Right lobe of liver (tissue), 6 donors: Measurements from ENCODE around the gene SASH1. TPM values are rescaled to one million over a fixed set of nuclear protein-coding genes. Genes with fewer than 3 reads are reported as not detected.
A peak's percentile ranks its signal among the peaks of the same experiment; 100 is the strongest.

ENCODE experiments used
- ATAC-seq, 4 donors: fragments of 200-7000 bp; cut with Tn5 transposase; one replicate each; pipeline ENCODE4 v1.9.1; 2020; ENCODE audit warnings: mild to moderate bottlenecking in 4 of 4, moderate library complexity in 4 of 4
- DNase-seq, 3 donors: peaks; one replicate each; pipeline ENCODE4 v3.0.0-alpha.2; 2020
- H3K27ac ChIP-seq, 3 donors: fragments of 200-600 bp; one replicate each; pipeline ENCODE4 v1.8.0; 2022
- H3K27me3 ChIP-seq, 2 donors: fragments of 200-600 bp; one replicate each; pipeline ENCODE4 v1.8.0; 2022
- H3K36me3 ChIP-seq, 4 donors: fragments of 200-600 bp; sonication (generic) in 1 of 4; one replicate each; pipeline versions ENCODE4 v1.5.1 to v1.8.0; 2017 to 2022; ENCODE audit warnings: control low read depth in 1 of 4
- H3K4me1 ChIP-seq, 4 donors: fragments of 200-600 bp; sonication (generic) in 1 of 4; one replicate each; pipeline versions ENCODE4 v1.5.1 to v1.8.0; 2017 to 2022; ENCODE audit warnings: control low read depth in 1 of 4
- H3K4me3 ChIP-seq, 3 donors: fragments of 200-600 bp; one replicate each; pipeline ENCODE4 v1.8.0; 2022
- H3K9me3 ChIP-seq, 4 donors: fragments of 200-600 bp; sonication (generic) in 1 of 4; one replicate each; pipeline versions ENCODE4 v1.5.1 to v1.8.0; 2017 to 2022; ENCODE audit warnings: control low read depth in 1 of 4
- CTCF ChIP-seq, 4 donors: fragments of 200-600 bp in 3 of 4; fragments of 450-650 bp in 1 of 4; IDR thresholded peaks; one replicate each; pipeline versions ENCODE4 v1.5.1 to v1.8.0; 2016 to 2022; ENCODE audit warnings: antibody characterized with exemption in 4 of 4, mild to moderate bottlenecking in 2 of 4
- POLR2A ChIP-seq: fragments of 450-650 bp; IDR thresholded peaks from one replicate; pipeline ENCODE4 v1.6.1; 2017; ENCODE audit warnings: antibody characterized with exemption, mild to moderate bottlenecking
- WGBS: methylation state at CpG from one replicate; pipeline ENCODE4 v1.1.6; 2018; ENCODE audit warnings: low coverage, low lambda C conversion rate; ENCODE audit not compliant: insufficient coverage; ENCODE audit errors: missing lambda C conversion rate; 5-methylcytosine and 5-hydroxymethylcytosine counted together
- intact Hi-C, 2 donors: fragments of 100-400 bp; cut with DNase I; formaldehyde crosslinking; loops; one replicate each; pipeline versions ENCODE4 v1.11.2 to v1.14.1; 2022
- small RNA-seq, 2 experiments: library from RNA; depleted of rRNA; stranded (forward); fragments of <200 nt; gene quantifications; one replicate each; pipeline ENCODE3, GENCODE V24; 2016
- total RNA-seq, 6 experiments: library from RNA; depleted of rRNA in 2 of 6; stranded (reverse); fragments of >200 nt in 2 of 6; fragmentation: NEBNext Ultra II Directional in 3 of 6; extraction: Animal tissue kit (Norgen Biotek cat#: 25700) in 3 of 6; gene quantifications; one replicate each; pipeline versions ENCODE4 v1.1.0 to v1.2.4, GENCODE V29; 2016 to 2023
- donor health status: DM: no; HTN: yes; CAD: no.
- donor health status: DM: no; HTN: no; CAD: no.
- donor health status: DM: no; HTN: no; CAD: no.
- donor health status: DM: no; HTN: yes; CAD: no.
- donor health status: DM: no; HTN: yes; CAD: no.

Gene SASH1
- total RNA-seq, 6 experiments from 2014 or later, result 12.0 to 19.0 (median 15.8) TPM

DNA sequence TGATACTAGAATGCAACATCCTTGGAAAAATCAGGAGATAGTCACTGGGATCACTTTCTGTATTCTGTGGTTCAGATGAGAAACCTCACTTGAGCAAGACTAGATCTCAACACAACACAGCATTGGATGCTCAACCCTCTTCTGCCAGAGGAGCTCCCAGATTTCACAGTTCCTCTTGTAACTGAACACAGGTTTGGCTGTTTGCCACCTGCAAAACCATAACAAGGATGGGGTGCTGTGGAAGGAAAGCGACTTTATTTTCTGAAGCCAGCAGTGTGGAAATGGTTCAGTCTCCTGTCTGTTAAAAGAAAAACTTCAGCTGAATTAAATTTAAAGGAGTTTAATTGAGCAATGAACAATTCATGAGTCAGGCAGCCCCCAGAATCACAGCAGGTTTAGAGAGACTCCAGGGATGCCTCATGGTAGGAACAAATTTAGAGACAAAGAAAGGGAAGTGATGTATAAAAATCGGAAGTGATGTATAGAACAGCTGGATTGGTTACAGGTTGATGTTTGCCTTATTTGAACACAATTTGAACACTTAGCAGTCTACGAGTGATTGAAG is 254.3 kb downstream of the SASH1 start:
- Histone ChIP-seq H3K9me3 (no peaks in the 10 kb centered on the region), H3K27me3 (no peaks in the 10 kb centered on the region), H3K27ac (no peak overlapping the region), H3K4me1 (no peaks in the 10 kb centered on the region), H3K4me3 (no peak overlapping the region), H3K36me3 (no peaks in the 10 kb centered on the region)
- DNase-seq, result no peak
- TF ChIP-seq CTCF (IDR thresholded peaks at IDR 0.05), result no peak
- intact Hi-C loops, result no loop called here
- no peak for ATAC-seq
- 68% methylated on average over 3 of the region's 3 CpGs for WGBS

GRCh38 chr6:148598724-148599123 is 256.1 kb downstream of the SASH1 start:
- no peaks in the 10 kb centered on the region for H3K4me1 ChIP-seq
- H3K27ac ChIP-seq, result no peak overlapping the region
- no peaks in the 10 kb centered on the region for H3K9me3 ChIP-seq
- WGBS, result 52% methylated on average over 3 of the region's 3 CpGs
- no peak overlapping the region for H3K4me3 ChIP-seq
- no peak for ATAC-seq
- no peak for DNase-seq
- no peak for TF ChIP-seq POLR2A
- TF ChIP-seq CTCF (IDR thresholded peaks at IDR 0.05), result no peak
- H3K36me3 ChIP-seq, result no peaks in the 10 kb centered on the region
- no peaks in the 10 kb centered on the region for H3K27me3 ChIP-seq
- intact Hi-C loops, result no loop called here

DNA sequence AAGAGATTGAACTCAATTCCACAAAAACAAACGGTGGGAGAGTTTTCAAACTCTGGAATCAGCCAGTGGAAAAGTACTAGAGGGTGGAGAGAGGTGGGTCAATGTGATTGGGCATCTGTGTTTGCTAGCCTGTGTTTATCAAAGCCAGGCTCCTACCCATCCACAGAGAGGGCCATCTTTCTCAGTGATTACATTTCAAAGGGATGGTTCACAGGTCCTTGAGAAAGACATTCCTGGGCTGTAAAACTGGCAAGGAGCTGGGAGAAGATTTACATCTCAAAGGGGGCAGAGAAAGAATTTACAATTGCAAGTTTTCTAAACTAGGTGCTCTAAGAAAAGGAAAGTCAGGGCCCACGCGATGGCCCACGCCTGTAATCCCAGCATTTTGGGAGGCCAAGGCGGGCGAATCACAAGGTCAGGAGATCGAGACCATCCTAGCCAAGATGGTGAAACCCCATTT is 257.4 kb downstream of the SASH1 start:
- 55% methylated on average over 5 of the region's 7 CpGs for WGBS
- no peak overlapping the region for H3K27ac ChIP-seq
- intact Hi-C loops, result no loop called here
- TF ChIP-seq POLR2A, result no peak
- no peak overlapping the region for H3K4me3 ChIP-seq
- no peak for DNase-seq
- no peaks in the 10 kb centered on the region for H3K36me3 ChIP-seq
- no peaks in the 10 kb centered on the region for H3K27me3 ChIP-seq
- ATAC-seq, result peak in 2 of 4 donors; percentile 29 to 83
- H3K4me1 ChIP-seq, result no peaks in the 10 kb centered on the region
- no peaks in the 10 kb centered on the region for H3K9me3 ChIP-seq

Small RNA genes lying within 50 kb of the gene (small RNA-seq; reads per million reads assigned to genes)
- gene SNRPEP6, result 0 reads per million in 2 experiments
